NCI-H2081 (cell line): ENCODE results near the gene MARK3.
"Not testable (repeated sequence)": the region's sequence is repeated elsewhere in the genome, so short reads cannot be mapped to it uniquely, and the experiment has no call there.

Experiments
- DNase-seq, 2 experiments: peaks; one replicate each; lab custom pipeline; 2025; lab: John Stamatoyannopoulos, UW

The MARK3 gene

GRCh38 chr14:103514596-103515421 lies 129.6 kb downstream of the MARK3 start:
- DNase-seq: no peak

GRCh38 chr14:103516426-103517173 lies 131.4 kb downstream of the MARK3 start:
- no peak for DNase-seq

GRCh38 chr14:103517174-103517566 lies 132.0 kb downstream of the MARK3 start:
- DNase-seq: no peak

GRCh38 chr14:103517721-103518421 lies 132.7 kb downstream of the MARK3 start:
- DNase-seq: no peak

- peak; percentile 52 to 58 for DNase-seq
These were observed 133.3 kb downstream of the MARK3 start for GRCh38 chr14:103518422-103519042.

GRCh38 chr14:103519043-103519836 lies 134.0 kb downstream of the MARK3 start:
- DNase-seq: no peak

GRCh38 chr14:103519837-103520212 lies 134.6 kb downstream of the MARK3 start:
- DNase-seq: no peak

- no peak for DNase-seq
These were observed 135.0 kb downstream of the MARK3 start for GRCh38 chr14:103520269-103520656.

- DNase-seq: peak; percentile 86 to 91
These were observed 135.6 kb downstream of the MARK3 start for GRCh38 chr14:103520657-103521437.

GRCh38 chr14:103521438-103521950 lies 136.3 kb downstream of the MARK3 start:
- peak in 1 of 2 experiments; percentile 44 for DNase-seq

GRCh38 chr14:103521951-103522563 lies 136.8 kb downstream of the MARK3 start:
- peak; percentile 31 to 45 for DNase-seq

- peak; percentile 86 to 90 for DNase-seq
These were observed 137.7 kb downstream of the MARK3 start, which contains the start of gene CKB for GRCh38 chr14:103522649-103523574. CKB (minus strand) TSS chr14:103522830; CDS start chr14:103522493, 337 bp downstream.

- no peak for DNase-seq
These were observed 138.3 kb downstream of the MARK3 start for GRCh38 chr14:103523575-103523954.

GRCh38 chr14:103524002-103524935 lies 139.1 kb downstream of the MARK3 start:
- peak in 1 of 2 experiments; percentile 14 for DNase-seq

GRCh38 chr14:103525430-103526246 lies 140.4 kb downstream of the MARK3 start:
- DNase-seq: not testable (repeated sequence)

GRCh38 chr14:103526247-103526913 lies 141.2 kb downstream of the MARK3 start:
- no peak for DNase-seq
